ENCODE measurements around the gene CRYBA2.

Gene CRYBA2

DNA sequence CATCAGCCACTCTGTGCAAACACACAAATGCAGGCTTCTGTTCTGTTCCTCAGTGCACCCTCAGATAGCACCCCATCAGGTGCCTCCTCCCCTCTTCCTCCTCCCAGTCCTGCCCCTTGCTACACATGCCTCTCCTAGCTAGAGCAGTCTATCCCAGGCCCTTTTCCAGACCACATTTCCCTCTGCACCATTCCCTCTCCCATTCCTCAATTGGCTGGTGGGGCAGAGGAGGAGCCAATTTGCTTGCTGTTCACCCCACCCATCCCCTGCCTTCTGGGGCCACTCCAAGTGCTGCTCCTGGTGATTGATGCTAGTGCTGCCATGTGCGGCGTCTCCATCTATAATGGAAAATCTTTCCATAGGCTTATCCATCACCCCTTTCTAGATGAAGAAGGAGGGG is 42.7 kb upstream of the CRYBA2 start:
- TF ChIP-seq, protein P1, sequence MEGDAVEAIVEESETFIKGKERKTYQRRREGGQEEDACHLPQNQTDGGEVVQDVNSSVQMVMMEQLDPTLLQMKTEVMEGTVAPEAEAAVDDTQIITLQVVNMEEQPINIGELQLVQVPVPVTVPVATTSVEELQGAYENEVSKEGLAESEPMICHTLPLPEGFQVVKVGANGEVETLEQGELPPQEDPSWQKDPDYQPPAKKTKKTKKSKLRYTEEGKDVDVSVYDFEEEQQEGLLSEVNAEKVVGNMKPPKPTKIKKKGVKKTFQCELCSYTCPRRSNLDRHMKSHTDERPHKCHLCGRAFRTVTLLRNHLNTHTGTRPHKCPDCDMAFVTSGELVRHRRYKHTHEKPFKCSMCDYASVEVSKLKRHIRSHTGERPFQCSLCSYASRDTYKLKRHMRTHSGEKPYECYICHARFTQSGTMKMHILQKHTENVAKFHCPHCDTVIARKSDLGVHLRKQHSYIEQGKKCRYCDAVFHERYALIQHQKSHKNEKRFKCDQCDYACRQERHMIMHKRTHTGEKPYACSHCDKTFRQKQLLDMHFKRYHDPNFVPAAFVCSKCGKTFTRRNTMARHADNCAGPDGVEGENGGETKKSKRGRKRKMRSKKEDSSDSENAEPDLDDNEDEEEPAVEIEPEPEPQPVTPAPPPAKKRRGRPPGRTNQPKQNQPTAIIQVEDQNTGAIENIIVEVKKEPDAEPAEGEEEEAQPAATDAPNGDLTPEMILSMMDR (IDR thresholded peaks at IDR 0.05; ENCODE audit: insufficient read depth, low read depth, low read length, missing control alignments), result no peak
- H3K4me3 ChIP-seq (ENCODE audit: low read depth, low read length), result no peak overlapping the region
- no peak for DNase-seq (ENCODE audit: low read depth)

DNA sequence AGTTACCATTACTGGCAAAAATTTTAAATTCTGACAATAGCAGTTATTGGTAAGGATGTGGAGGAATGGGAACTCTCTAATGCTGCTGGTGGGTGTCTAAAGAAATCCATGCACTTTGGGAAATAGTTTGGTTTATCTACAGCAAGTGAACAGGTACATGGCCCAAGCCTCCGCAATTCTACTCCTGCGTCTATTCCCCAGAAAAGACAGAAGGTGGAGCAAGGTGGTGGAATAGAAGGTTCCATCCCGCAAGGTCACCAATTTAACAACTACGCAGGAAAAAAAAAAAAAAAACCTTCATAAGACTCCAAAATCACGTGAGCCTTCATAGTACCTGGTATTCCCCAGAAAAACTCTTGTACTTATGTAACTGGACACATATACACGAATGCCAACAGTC is 41.6 kb upstream of the CRYBA2 start:
- TF ChIP-seq, protein P1 (IDR thresholded peaks at IDR 0.05; ENCODE audit: insufficient read depth, low read depth, low read length, missing control alignments), result no peak
- H3K4me3 ChIP-seq (ENCODE audit: low read depth, low read length), result no peak overlapping the region
- no peak for DNase-seq (ENCODE audit: low read depth)

DNA sequence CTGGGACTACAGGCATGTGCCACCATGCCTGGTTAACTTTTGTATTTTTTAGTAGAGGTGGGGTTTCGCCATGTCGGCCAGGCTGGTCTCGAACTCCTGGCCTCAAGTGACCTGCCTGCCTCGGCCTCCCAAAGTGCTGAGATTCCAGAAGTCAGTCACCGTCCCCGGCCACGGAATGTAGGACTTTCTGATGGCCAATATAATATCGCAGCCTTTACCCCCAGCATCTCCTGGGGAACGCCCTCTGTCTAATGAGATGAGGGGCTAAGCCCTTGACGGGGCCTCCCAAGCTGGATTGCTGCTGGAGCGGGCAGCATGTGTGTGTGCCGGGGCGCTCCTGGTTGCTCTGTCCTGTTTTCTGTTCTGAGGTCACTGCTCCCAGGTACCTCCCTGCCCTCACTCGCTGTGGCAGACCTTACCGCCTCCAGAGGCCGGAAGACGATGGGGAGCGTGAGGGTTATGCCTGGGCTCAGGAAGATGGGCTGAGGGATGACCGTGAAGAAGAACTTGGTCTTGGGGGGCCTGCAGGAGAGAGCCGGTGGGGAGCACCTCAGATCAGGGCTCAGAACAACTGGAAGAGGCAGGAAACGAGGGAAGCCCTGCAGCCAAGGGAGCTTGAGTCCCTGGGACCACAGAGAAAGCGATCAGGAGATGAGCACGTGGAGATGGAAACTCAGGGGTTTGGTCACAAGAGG is 39.0 kb upstream of the CRYBA2 start:
- TF ChIP-seq, protein P1 (IDR thresholded peaks at IDR 0.05; ENCODE audit: insufficient read depth, low read depth, low read length, missing control alignments), result no peak
- DNase-seq (ENCODE audit: low read depth), result no peak
- H3K4me3 ChIP-seq (ENCODE audit: low read depth, low read length), result no peak overlapping the region

DNA sequence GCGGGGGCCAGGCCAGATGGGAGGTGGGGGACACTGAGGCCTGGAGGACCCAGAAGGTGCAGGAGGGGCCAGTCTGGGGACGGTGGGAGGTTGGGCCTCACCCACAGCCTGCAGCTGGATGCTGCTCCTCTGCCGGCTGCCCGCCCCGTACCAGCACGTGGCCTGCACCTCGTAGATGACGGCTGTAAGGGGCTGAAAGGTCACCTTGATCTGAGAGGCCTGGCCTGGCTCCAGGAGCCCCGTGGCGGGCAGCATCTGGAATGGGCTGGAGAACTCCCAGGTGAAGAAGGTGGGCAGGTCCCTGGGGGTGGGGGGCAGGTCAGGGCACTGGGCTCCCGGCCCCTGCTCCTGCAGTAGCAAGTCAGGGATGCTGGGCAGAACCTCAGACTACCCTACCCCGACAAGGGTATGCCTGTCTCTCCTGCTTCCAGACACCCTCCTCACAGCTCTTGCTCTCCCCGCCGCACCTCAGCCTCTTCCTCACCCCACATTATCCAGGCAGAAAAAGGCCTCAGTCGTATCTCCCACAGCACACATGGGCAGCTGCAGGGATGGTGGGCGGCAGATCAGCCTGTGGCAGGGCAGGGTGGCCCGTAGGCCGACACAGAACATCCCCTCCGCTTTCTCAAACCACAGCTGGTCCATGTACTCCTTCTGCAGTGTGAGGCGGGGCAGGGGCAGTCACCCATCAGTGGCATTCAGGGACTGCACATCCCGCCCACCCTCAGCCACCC is 38.0 kb upstream of the CRYBA2 start:
- DNase-seq (ENCODE audit: low read depth), result no peak
- TF ChIP-seq, protein P1 (IDR thresholded peaks at IDR 0.05; ENCODE audit: insufficient read depth, low read depth, low read length, missing control alignments), result no peak
- H3K4me3 ChIP-seq (ENCODE audit: low read depth, low read length), result no peak overlapping the region

DNA sequence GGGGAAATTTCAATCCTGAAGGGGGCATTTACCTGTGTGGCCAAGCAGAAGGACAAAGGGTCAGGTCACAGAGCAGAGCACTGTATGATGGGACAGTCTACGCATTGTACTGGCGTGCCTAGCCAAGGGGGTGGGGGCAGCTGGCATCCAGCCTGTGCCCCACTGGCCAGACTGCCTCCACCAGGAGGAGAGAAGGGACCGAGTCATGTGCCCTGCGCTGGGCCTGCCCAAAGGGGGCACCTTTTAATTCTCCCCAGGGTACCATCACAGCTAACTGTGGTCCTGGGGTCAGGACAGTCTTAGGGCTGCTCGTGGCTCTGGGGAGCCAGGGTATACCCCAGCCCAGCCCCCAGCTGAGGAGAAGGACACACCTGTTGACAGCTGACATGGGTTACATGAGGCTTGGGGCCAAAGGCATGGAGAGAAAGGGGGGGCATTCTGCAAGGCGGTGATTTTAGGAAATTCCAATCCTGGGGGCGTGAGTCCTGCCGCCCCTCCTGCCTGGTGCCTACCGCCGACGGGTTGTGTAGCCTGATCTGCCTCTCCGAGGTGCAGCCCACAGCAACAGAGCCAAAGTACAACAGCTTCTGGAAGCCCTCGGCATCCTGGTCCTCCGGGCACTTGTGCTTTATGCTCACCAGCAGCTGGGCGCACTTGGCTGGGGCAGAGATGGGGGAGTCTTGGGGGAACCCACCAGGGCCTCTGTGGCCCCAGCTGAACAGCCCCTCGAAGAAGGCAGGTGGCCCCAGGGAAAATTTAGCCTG is 37.1 kb upstream of the CRYBA2 start:
- no peak for DNase-seq (ENCODE audit: low read depth)
- TF ChIP-seq, protein P1 (IDR thresholded peaks at IDR 0.05; ENCODE audit: insufficient read depth, low read depth, low read length, missing control alignments), result no peak
- H3K4me3 ChIP-seq (ENCODE audit: low read depth, low read length), result no peak overlapping the region

DNA sequence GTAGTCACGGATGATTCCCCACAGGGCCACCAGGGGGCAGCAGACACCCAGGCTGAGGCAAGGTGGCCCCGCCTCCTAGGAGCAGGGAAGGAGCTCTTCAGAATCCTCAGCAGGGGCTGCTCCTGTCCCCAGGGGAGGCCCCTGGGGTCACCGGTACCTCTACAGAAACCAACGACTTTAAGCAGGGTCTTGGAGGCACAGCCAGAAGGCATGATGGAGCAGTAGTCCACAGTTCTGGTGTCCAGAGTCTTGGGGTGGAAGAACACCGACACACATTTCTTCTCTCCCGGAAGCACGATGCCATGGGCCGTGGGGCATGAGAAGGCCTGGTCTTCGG is 36.6 kb upstream of the CRYBA2 start:
- TF ChIP-seq, protein P1 (IDR thresholded peaks at IDR 0.05; ENCODE audit: insufficient read depth, low read depth, low read length, missing control alignments), result peak; percentile 97
- no peak overlapping the region for H3K4me3 ChIP-seq (ENCODE audit: low read depth, low read length)
- DNase-seq (ENCODE audit: low read depth), result peak; percentile 77
